ENCODE results near the gene LRRC23. TPM values are rescaled to one million over a fixed set of nuclear protein-coding genes. Genes with fewer than 3 reads are reported as not detected.

Gene LRRC23
- total and polyA plus RNA-seq, 2 of the 13 experiments (the other 11 are each of a cell fraction or from before 2014, with no cell fraction given), result 6.0 to 7.8 TPM

DNA sequence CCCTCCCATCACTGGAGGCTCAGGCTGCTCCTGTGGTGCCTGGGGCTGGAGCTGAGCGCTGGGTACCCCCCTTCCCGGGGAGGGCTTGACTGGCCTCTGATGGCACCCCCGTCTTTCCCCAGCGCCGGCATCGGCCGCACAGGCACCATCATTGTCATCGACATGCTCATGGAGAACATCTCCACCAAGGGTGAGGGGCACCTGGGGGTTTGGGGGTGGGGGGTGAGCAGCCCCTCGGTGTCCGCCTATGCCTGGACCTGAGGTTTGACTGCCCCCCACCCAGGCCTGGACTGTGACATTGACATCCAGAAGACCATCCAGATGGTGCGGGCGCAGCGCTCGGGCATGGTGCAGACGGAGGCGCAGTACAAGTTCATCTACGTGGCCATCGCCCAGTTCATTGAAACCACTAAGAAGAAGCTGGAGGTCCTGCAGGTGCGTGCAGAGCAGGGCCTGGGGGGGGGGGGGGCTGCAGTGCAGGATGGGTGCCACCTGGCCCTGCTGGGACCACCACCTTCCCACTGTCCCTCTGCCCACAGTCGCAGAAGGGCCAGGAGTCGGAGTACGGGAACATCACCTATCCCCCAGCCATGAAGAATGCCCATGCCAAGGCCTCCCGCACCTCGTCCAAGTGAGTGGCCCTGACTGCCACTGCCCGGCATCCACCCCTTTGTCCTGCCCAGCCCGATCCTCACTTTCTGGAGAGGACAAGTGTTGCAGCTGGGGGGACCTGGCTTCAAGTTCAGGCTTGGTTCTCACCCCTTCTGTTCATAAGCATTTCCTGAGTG, 55.4 kb downstream of the LRRC23 start:
- no TSS peak for BruUV-seq (replicated peaks)
- no peaks in the 10 kb centered on the region for H4K20me1 ChIP-seq (ENCODE audit: insufficient read depth, low read length)
- H2AFZ ChIP-seq (ENCODE audit: low read length), result no peak overlapping the region
- no peaks in the 10 kb centered on the region for H3K9me3 ChIP-seq (ENCODE audit: low read length)
- peaks cover 33% of the 10 kb centered on the region for H3K4me1 ChIP-seq (ENCODE audit: insufficient read depth, low read length)
- no peaks in the 10 kb centered on the region; a peak in 1 of 5 replicates for H3K36me3 ChIP-seq (replicated peaks in 1 of 2; ENCODE audit: control insufficient read depth in 1 of 2, insufficient read depth in 2 of 2, low read length in 2 of 2)
- WGBS (ENCODE audit: low lambda C conversion rate), result 92% methylated on average over 13 of the region's 26 CpGs
- intact Hi-C loops (cut with micrococcal nuclease; ENCODE audit: unreplicated experiment), result no loop called here
- ATAC-seq (no peak), DNase-seq (ENCODE audit: low spot score) (no peak), FAIRE-seq (no peak)
- no peak overlapping the region for H3K27ac ChIP-seq (ENCODE audit: extremely low read length, insufficient read depth, low read length)
- ChIA-PET CTCF (ENCODE audit: low intra/inter-chr PET ratio, low total read pairs) (no interaction called here), POLR2A (interaction anchor here (3.4 to 8.0 kb wide), 2 partner anchors 14 to 58 kb away, joined by 16 to 180 read pairs; partner anchors contain the start of genes C12orf57, LPCAT3 and RNU7-1)
- H3K4me3 ChIP-seq (replicated peaks in 1 of 3; ENCODE audit: insufficient read depth in 1 of 3, low read depth in 2 of 3, low read length in 3 of 3), result no peak overlapping the region
- H3K27me3 ChIP-seq (ENCODE audit: control insufficient read depth in 1 of 2, insufficient read depth in 2 of 2, low read length in 2 of 2), result no peaks in the 10 kb centered on the region
- H3K4me2 ChIP-seq (ENCODE audit: low read depth, low read length), result no peak overlapping the region
- TF ChIP-seq, protein P1, sequence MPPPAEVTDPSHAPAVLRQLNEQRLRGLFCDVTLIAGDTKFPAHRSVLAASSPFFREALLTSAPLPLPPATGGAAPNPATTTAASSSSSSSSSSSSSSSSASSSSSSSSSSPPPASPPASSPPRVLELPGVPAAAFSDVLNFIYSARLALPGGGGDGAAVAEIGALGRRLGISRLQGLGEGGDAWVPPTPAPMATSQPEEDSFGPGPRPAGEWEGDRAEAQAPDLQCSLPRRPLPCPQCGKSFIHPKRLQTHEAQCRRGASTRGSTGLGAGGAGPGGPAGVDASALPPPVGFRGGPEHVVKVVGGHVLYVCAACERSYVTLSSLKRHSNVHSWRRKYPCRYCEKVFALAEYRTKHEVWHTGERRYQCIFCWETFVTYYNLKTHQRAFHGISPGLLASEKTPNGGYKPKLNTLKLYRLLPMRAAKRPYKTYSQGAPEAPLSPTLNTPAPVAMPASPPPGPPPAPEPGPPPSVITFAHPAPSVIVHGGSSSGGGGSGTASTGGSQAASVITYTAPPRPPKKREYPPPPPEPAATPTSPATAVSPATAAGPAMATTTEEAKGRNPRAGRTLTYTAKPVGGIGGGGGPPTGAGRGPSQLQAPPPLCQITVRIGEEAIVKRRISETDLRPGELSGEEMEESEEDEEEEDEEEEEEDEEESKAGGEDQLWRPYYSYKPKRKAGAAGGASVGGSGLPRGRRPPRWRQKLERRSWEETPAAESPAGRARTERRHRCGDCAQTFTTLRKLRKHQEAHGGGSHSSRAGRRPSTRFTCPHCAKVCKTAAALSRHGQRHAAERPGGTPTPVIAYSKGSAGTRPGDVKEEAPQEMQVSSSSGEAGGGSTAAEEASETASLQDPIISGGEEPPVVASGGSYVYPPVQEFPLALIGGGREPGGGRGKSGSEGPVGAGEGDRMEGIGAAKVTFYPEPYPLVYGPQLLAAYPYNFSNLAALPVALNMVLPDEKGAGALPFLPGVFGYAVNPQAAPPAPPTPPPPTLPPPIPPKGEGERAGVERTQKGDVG (CRISPR knock-in tag; IDR thresholded peaks at IDR 0.05; ENCODE audit: borderline replicate concordance), result no peak
- no peak for TF ChIP-seq SPEN (CRISPR knock-in tag; IDR thresholded peaks at IDR 0.05; ENCODE audit: low read depth)
- in situ Hi-C loops (cut with HindIII; ENCODE audit: extremely low pct_ligation_motif_present, low pct_unique_long_range_greater_than_20kb), result no loop called here
- H3K9ac ChIP-seq (ENCODE audit: insufficient read depth, low read depth, low read length), result no peak overlapping the region
- H3K79me2 ChIP-seq (ENCODE audit: insufficient read depth, low read length), result no peaks in the 10 kb centered on the region
